Transverse colon (tissue), 4 donors: Measurements from ENCODE around the gene CATSPERD. TPM values are rescaled to one million over a fixed set of nuclear protein-coding genes. Genes with fewer than 3 reads are reported as not detected.

Experiments used
- DNase-seq: peaks from one replicate; pipeline ENCODE4 v3.0.0-alpha.2; 2019
- H3K27ac ChIP-seq, 4 donors: fragments of 200-600 bp; sonication (generic); 2 replicates each; pipeline ENCODE4 v1.5.1; 2016 to 2018; ENCODE audit warnings: inconsistent platforms in 4 of 4
- H3K27me3 ChIP-seq: fragments of 200-600 bp; sonication (generic); 2 replicates; pipeline ENCODE4 v1.5.1; 2017; ENCODE audit warnings: inconsistent platforms
- H3K36me3 ChIP-seq, 4 donors: fragments of 200-600 bp; sonication (generic); 2 replicates each; pipeline ENCODE4 v1.5.1; 2017 to 2019; ENCODE audit warnings: inconsistent platforms in 4 of 4
- H3K4me1 ChIP-seq, 4 donors: fragments of 200-600 bp; sonication (generic); 2 replicates each; pipeline ENCODE4 v1.5.1; 2017 to 2020; ENCODE audit warnings: inconsistent platforms in 4 of 4
- H3K4me3 ChIP-seq, 4 donors: fragments of 200-600 bp; sonication (generic); 1 replicate in 1 of 4; 2 replicates in 3 of 4; pipeline versions ENCODE4 v1.5.1 to v1.6.1; 2017 to 2019; ENCODE audit warnings: inconsistent platforms in 4 of 4
- H3K9me3 ChIP-seq, 2 donors: fragments of 200-600 bp; sonication (generic); 2 replicates each; pipeline ENCODE4 v1.5.1; 2017 to 2019; ENCODE audit warnings: inconsistent platforms in 2 of 2
- CTCF ChIP-seq, 5 experiments: fragments of 200-600 bp in 3 of 5; fragments of 450-650 bp in 2 of 5; sonication (generic) in 3 of 5; IDR thresholded peaks; 1 replicate in 2 of 5; 2 replicates in 3 of 5; pipeline ENCODE4 v1.5.1; 2016 to 2017; ENCODE audit warnings: antibody characterized with exemption in 5 of 5, inconsistent platforms in 3 of 5, mild to moderate bottlenecking in 2 of 5, moderate library complexity in 1 of 5
- EP300 ChIP-seq: sonication (generic); formaldehyde crosslinking; IDR thresholded peaks from one replicate; pipeline ENCODE4 v1.6.1; 2017; ENCODE audit warnings: antibody characterized with exemption, low read depth
- POLR2A ChIP-seq: fragments of 450-650 bp; IDR thresholded peaks from one replicate; pipeline ENCODE4 v1.6.1; 2016; ENCODE audit warnings: antibody characterized with exemption, mild to moderate bottlenecking, moderate library complexity
- POLR2AphosphoS5 ChIP-seq, 3 donors: sonication (generic); formaldehyde crosslinking; IDR thresholded peaks; one replicate each; pipeline ENCODE4 v1.6.1; 2016; ENCODE audit warnings: antibody characterized with exemption in 3 of 3
- WGBS, 2 donors: methylation state at CpG; one replicate each; pipeline ENCODE4 v1.1.5; 2018; ENCODE audit warnings: low coverage in 1 of 2; 5-methylcytosine and 5-hydroxymethylcytosine counted together
- in situ Hi-C, 4 donors: fragments of 200-750 bp; cut with MboI; loops; one replicate each; pipeline versions ENCODE4 v1.15.0 to v1.15.1; 2017; ENCODE audit warnings: low sequenced_read_pairs in 3 of 4, low pct_ligation_motif_present in 1 of 4, low pct_unique_long_range_greater_than_20kb in 1 of 4
- intact Hi-C: fragments of 100-400 bp; cut with DNase I; formaldehyde crosslinking; loops from one replicate; pipeline ENCODE4 v1.15.1; 2023; ENCODE audit warnings: low total_unique reads
- total RNA-seq, 4 donors: library from RNA; depleted of rRNA; stranded (reverse); fragments of >200 nt; gene quantifications; one replicate each; pipeline ENCODE4 v1.1.0, GENCODE V29; 2016

Gene CATSPERD
- total RNA-seq, 4 donors from 2014 or later: not detected

DNA sequence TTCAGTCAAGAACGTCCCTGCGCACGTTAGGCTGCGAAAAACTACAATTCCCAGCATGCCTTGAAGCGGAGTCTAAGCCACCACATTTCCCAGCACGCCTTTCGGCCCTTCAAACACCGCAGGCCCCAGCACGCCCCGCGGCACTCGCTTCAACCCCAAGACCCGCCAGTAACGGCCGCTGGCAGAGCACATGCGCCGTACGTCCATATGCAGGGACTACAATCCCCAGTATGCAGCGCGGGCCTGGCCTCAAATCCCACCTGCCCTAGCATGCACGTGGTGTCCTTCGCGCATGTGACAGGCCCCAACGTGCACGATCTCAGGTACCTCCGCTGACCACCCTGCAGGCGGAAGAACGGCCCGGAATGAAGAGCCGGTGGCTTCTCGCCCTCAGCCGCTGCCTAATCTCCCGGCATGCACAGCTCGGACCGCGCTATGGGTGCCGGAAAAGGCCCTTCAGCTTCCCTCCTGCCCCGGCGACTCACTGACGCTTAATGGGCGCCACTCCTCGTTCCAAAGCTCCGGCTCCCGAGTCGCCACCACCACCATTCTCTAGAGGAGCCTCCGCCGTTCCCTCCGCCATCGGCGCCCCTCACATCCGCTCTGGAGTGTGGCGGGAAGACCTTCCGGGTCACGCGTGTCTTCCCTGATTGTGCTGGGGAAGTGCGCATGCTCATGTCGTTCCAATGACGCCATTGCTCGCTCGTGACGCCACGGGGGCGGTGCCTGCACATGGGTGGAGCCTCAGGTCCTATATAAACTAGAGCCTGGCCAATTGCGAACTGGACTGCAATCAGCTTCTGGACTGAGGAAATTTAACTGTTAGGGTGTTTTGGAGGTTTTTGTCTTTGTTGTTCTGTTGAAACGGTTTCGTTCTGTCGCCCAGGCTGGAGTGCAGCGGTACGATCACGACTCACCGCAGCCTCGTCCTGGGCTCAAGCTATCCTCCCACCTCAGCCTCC lies 70.4 kb downstream of the CATSPERD start, which contains the start of gene DUS3L:
DUS3L (minus strand) TSS at position 605 of the 962 bp plus-strand sequence; CDS start at position 583, 22 bp downstream.
- no peaks in the 10 kb centered on the region for H3K27me3 ChIP-seq
- intact Hi-C loops: no loop called here
- H3K27ac ChIP-seq: peak within 1 kb of the TSS; percentile 90 to 97 (median 91)
- H3K9me3 ChIP-seq: no peaks in the 10 kb centered on the region
- H3K36me3 ChIP-seq: peaks cover 0 to 37% (median 13%) of the 10 kb centered on the region in 4 donors
- 11% methylated on average over 72 of the region's 72 CpGs; no CpG with 5 or more reads in 1 of the 2 donors for WGBS, 2 donors
- peaks cover 0 to 7% (median 6%) of the 10 kb centered on the region in 4 donors for H3K4me1 ChIP-seq
- peak within 1 kb of the TSS; percentile 40 to 62 (median 54) for H3K4me3 ChIP-seq
- peak; percentile 97 for DNase-seq
- in situ Hi-C loops: no loop called here
- TF ChIP-seq EP300: peak; percentile 4
- peak; percentile 59 to 93 (median 90) for TF ChIP-seq POLR2AphosphoS5 (IDR thresholded peaks at IDR 0.05)
- peak in 1 of 5 experiments; percentile 22 for TF ChIP-seq CTCF (IDR thresholded peaks at IDR 0.05)
- TF ChIP-seq POLR2A: peak; percentile 84

GRCh38 chr19:5792224-5792623 lies 71.8 kb downstream of the CATSPERD start:
- no peak for DNase-seq
- no peaks in the 10 kb centered on the region for H3K9me3 ChIP-seq
- no peaks in the 10 kb centered on the region for H3K27me3 ChIP-seq
- TF ChIP-seq CTCF (IDR thresholded peaks at IDR 0.05): no peak
- no peak for TF ChIP-seq EP300
- no peak for TF ChIP-seq POLR2A
- TF ChIP-seq POLR2AphosphoS5 (IDR thresholded peaks at IDR 0.05): no peak
- peaks cover 0 to 7% (median 6%) of the 10 kb centered on the region in 4 donors for H3K4me1 ChIP-seq
- peaks cover 0 to 24% (median 7%) of the 10 kb centered on the region in 4 donors for H3K36me3 ChIP-seq
- H3K27ac ChIP-seq: no peak overlapping the region
- no peak overlapping the region for H3K4me3 ChIP-seq
- intact Hi-C loops: no loop called here
- in situ Hi-C loops: no loop called here
- WGBS, 2 donors: 94 to 96% methylated on average over 15 to 18 of the region's 18 CpGs

GRCh38 chr19:5793188-5793587 lies 72.8 kb downstream of the CATSPERD start:
- Histone ChIP-seq H3K4me1 (peaks cover 0 to 7% (median 6%) of the 10 kb centered on the region in 4 donors), H3K4me3 (no peak overlapping the region), H3K27me3 (no peaks in the 10 kb centered on the region), H3K36me3 (peaks cover 0 to 15% (median 3%) of the 10 kb centered on the region in 4 donors), H3K9me3 (no peaks in the 10 kb centered on the region), H3K27ac (no peak overlapping the region)
- intact Hi-C loops: no loop called here
- no peak for DNase-seq
- no peak for TF ChIP-seq POLR2AphosphoS5 (IDR thresholded peaks at IDR 0.05)
- TF ChIP-seq EP300: no peak
- TF ChIP-seq CTCF (IDR thresholded peaks at IDR 0.05): no peak
- TF ChIP-seq POLR2A: no peak
- in situ Hi-C loops: no loop called here
- 89% methylated on average over 3 of the region's 3 CpGs for WGBS, 2 donors

DNA sequence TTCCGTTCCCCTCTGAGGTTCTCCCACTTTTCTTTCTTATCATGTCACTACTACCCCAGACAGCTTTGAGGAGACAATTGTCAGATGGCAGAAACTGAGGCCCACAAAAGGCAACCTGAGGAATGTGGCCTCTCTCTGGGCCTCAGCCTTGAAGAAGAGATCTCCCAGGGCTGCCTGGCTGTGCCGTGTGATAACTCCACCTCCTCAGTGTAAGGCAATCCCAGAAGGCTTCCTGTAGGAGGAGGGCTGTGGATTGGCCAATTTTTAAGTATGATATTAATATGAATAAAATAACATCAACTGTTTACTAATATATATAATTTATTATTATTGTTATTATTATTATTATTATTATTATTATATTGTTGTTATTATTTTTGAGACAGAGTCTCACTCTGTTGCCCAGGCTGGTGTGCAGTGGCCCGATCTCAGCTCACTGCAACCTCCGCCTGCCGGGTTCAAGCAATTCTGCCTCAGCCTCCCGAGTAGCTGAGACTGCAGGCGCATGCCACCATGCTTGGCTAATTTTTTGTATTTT lies 75.0 kb downstream of the CATSPERD start:
- no peaks in the 10 kb centered on the region for H3K36me3 ChIP-seq
- H3K27me3 ChIP-seq: no peaks in the 10 kb centered on the region
- H3K4me1 ChIP-seq: no peaks in the 10 kb centered on the region
- intact Hi-C loops: no loop called here
- WGBS, 2 donors: 95 to 98% methylated on average over 6 to 7 of the region's 7 CpGs
- no peak overlapping the region for H3K27ac ChIP-seq
- in situ Hi-C loops: no loop called here
- H3K9me3 ChIP-seq: no peaks in the 10 kb centered on the region
- DNase-seq: no peak
- no peak for TF ChIP-seq POLR2AphosphoS5 (IDR thresholded peaks at IDR 0.05)
- TF ChIP-seq POLR2A: no peak
- no peak for TF ChIP-seq CTCF (IDR thresholded peaks at IDR 0.05)
- TF ChIP-seq EP300: no peak
- no peak overlapping the region for H3K4me3 ChIP-seq
